DMS53 (cell line): ENCODE measurements around the gene DLG5.
"Not testable (repeated sequence)": the region's sequence is repeated elsewhere in the genome, so short reads cannot be mapped to it uniquely, and the experiment has no call there.

Source experiments
- DNase-seq: peaks from one replicate; lab custom pipeline; 2025; lab: John Stamatoyannopoulos, UW

The DLG5 gene

DNA sequence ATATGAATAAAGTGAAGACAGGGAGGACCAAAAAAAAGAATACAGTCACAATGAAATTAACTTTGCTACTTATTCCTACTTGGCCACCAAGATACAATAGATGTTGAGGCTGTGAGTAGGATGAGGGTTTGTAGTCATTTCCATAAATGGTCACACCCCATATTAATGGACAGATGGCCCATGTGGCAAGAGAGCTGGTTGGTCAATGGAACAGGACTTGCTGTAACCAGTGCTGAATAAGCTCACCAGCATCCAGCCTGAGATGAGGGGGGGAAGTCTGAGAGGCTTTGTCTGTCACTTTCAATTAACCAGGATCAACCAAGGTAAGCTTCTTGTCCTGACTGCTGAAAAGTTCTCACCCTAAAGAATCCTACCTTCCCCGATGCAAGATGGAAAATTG lies 158.5 kb downstream of the DLG5 start:
- DNase-seq, result no peak

DNA sequence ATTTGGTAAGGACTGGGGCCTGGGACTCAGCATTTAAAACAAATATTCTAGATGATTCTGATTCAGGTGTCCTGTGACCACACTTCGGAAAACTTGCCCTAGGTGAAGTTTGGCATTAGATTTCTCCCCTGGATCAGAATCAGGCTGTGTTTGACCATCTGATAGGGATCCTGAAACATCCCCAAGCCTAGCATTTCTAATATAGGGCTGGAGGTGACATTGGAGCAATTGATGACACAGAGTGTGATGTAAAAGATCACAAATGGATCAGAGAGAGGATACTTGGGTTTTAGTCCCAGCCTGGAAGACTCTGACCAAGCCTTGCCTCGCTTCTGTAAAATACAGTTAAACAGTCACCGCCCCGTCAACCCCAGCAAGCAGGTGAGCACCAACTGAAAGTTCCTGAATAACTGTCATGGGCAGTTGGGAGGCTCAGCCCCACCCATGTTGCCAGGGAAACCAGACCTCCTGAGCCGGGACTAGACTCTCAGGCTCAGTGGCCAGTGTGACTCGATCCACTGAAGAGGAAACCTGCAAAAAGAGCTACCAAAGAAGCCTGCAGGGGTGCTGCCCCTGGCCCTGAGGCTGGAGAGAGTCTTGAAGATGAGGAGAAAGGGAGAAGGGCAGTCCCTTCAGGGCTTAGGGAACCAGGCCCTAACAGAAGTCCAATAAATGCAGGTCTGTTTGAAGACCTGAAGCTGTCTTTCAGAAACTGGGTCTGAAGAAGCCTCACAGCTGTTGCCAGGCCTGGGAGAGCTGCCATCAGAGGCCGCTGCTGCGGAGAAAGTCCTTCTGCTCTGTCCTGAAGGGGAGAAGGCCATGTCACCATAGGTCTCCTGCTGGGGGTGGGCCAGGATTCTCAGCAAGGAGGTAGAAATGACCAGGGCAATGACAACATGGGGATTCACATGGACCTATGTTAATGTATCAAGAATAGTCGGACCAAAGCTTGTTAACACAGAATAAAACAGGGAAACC lies 162.8 kb downstream of the DLG5 start:
- DNase-seq, result no peak

DNA sequence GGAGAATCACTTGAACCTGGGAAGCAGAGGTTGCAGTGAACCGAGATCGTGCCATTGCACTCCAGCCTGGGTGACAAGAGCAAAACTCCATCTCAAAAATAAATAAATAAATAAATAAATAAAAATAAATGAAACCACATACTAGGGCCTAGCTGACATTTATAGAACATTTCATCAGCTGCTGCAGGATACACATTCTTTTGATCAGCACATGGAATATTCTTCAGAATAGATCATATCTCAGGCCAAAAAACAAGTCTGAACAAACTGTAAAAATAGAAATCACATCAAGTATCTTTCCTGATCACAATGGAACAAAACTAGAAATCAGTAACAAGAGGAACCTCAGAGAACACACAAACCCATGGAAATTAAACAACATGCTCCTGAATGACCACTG lies 168.1 kb downstream of the DLG5 start:
- DNase-seq, result not testable (repeated sequence)

DNA sequence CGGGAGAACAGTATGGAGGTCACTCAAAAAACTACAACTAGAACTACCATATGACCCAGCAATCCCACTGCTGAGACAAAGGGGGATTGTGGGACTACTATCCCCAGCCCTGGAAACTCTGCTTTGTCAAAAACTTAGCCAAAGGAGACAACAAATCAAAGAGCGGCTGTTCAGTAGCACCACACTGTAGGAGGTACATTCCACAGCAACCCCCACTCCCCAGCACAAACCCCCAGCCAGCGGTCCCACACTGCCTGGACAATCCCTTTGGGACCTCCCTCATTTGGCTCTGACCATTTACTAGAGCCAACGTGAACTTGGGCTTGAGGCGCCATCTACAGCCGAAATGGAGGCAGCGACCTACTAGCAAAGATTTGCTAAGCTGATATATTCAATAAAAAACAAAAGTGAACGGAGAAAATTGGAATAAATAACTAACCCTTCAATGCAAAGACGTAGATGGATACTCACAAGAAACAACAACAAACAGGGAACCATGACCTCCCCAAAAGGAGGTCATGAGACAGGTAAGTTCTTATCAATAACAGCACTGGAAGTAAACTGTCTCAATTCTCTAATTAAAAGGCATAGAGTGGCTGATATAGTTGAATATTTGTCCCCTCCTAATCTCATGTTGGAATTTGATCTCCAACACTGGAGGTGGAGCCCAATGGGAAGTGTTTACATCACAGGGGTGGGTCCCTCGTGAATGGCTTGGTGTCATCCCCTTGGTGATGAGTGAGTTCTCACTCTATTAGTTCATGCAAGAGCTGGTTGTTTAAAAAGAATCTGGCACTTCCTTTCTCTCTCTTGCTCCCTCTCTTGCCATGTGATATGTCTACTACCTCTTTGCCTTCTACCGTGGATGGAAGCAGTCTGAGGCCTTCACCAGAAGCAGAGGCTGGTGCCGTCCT lies 170.0 kb downstream of the DLG5 start:
- DNase-seq, result peak; percentile 80

DNA sequence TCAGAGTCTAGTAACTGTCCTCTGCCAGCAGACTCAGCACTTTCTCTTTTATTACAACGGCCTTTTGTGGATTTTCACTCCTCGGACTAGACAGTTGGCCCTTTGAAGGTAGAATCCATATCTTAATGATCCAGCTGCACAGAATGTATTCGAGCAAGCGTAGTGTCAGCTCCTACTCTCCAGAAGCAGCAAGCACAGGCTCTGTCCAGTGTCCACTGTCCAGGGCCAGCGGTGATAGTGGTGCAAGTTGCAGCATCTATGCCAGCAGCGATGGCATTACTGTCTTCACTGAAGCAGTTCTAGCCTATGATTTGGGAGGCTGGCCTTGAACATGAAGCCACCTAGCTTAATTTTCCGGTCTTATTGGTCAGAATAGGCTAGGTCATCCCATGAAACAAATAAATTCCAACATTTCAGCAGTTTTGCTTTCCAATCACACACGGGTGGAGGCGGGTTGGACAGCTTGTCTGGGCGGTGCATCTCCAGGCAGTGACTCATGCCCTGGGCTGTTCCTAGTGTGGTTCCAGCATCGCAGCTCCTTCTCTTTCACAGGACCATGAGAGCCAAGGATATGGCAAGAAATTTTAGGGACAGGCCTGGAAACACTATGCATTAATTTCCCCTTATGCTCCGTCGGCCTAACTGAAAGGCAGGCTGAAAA lies 180.4 kb downstream of the DLG5 start:
- no peak for DNase-seq

DNA sequence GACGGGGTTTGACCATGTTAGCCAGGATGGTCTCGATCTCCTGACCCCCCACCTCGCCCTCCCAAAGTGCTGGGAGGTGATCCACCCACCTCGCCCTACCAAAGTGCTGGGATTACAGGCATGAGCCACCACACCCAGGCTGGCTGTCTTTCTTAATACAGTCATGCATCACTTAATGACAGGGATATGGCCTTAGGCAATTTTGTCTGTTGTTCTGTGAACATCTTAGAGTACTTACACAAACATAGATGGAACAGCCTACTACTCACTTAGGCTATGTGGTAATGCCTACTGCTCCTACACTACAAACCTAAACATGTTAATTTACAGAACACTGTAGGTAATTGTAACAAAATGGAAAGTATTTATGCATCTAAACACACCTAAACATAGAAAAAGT lies 182.3 kb downstream of the DLG5 start:
- no peak for DNase-seq

DNA sequence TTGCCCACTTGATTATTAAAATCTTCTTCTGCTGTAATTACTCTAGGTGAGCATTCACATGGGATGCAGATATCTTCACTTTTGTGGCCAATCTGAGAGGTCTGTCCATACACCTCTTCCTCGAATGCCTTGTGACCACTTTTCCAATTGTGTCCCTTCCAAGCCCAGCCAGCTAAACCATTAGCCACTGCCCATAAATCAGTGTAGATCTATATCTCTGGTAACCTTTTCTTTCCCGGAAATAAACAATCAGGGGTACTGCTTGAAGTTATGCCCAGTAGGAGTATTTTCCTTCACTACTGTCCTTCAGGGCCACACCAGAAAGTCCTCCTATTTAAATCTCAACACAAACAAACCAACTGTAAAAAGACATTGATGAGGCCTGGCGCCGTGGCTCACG lies 184.4 kb downstream of the DLG5 start:
- DNase-seq, result no peak

DNA sequence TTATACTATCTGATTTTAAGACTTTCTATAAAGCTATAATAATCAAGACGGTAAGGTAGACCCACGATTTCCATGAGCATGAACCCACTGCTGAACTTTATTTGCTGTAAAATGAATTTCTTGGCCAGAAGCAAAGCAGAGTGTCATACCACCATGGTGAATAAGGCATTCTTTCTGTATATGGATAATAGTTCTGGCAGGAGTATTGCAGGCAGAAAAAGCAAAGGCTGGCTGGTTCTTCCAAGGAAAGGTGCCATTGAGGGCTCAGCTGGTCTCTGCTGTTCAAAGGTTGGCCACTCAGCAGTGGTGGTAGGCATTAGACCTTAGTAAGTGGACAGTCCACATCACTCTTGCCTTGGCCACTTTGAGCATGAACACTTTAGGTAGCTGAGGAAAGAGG lies 184.8 kb downstream of the DLG5 start:
- DNase-seq, result no peak
